ENCODE data around the gene UBE3D. TPM values are rescaled to one million over a fixed set of nuclear protein-coding genes. Genes with fewer than 3 reads are reported as not detected.
"Not testable (repeated sequence)": the region's sequence is repeated elsewhere in the genome, so short reads cannot be mapped to it uniquely, and the experiment has no call there.

Gene UBE3D
- polyA plus RNA-seq, 1 donor (not counting 4 experiments of a cell fraction or from before 2014, with no cell fraction given) = 6.3 TPM

DNA sequence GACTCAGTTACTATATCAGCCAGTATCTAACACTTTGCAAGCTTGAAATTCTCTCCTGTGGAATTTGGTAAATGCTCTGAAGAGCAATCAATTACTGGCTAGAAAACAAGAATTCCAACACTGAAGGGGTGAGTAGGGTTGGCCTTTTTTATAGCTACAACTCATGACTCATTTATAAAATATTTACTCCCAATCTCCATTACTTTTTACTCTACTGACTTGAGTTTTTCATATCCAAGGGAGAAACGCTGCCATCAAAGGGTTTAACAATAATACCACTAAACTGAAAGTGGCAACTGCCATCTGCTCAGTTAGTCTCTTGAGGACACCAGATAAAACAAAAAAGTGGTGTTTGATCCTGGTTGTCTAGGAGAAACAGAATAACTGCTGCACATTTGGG lies 203.1 kb downstream of the UBE3D start:
- FAIRE-seq (no peak), DNase-seq (ENCODE audit: low read depth, low spot score) (no peak)
- Histone ChIP-seq H3K9ac (ENCODE audit: control insufficient read depth, extremely low read depth, insufficient read depth, low read length) (no peak overlapping the region), H4K20me1 (ENCODE audit: control insufficient read depth, extremely low read depth, insufficient read depth, low read length) (no peaks in the 10 kb centered on the region), H3K79me2 (ENCODE audit: control insufficient read depth, insufficient read depth, low read length) (no peaks in the 10 kb centered on the region), H3K36me3 (ENCODE audit: control insufficient read depth in 2 of 2, extremely low read depth in 1 of 2, insufficient read depth in 2 of 2, low read length in 2 of 2) (no peaks in the 10 kb centered on the region), H3K9me1 (ENCODE audit: control insufficient read depth, extremely low read depth, insufficient read depth, low read length) (no peaks in the 10 kb centered on the region), H3K27me3 (ENCODE audit: control insufficient read depth, extremely low read depth, insufficient read depth, low read length) (no peaks in the 10 kb centered on the region), H3K4me2 (ENCODE audit: control insufficient read depth, extremely low read depth, insufficient read depth, low read depth, low read length) (peak overlapping the region; percentile 13), H2AFZ (ENCODE audit: control insufficient read depth, low read length) (no peak overlapping the region), H3K4me3 (ENCODE audit: control insufficient read depth in 2 of 3, extremely low read depth in 1 of 3, insufficient read depth in 2 of 3, low read depth in 1 of 3, low read length in 3 of 3) (no peak overlapping the region), H3K27ac (ENCODE audit: control insufficient read depth, insufficient read depth, low read length) (no peak overlapping the region), H3K4me1 (ENCODE audit: control insufficient read depth, extremely low read depth, insufficient read depth, low read length) (peaks cover 27% of the 10 kb centered on the region), H3K9me3 (ENCODE audit: control insufficient read depth, low read depth, low read length) (no peaks in the 10 kb centered on the region)
- dilution Hi-C loops (cut with MboI; ENCODE audit: extremely low pct_ligation_motif_present, low sequenced_read_pairs) = no loop called here
- TF ChIP-seq EZH2 (IDR thresholded peaks at IDR 0.05; ENCODE audit: low read length) = no peak
- TF ChIP-seq, protein P1, sequence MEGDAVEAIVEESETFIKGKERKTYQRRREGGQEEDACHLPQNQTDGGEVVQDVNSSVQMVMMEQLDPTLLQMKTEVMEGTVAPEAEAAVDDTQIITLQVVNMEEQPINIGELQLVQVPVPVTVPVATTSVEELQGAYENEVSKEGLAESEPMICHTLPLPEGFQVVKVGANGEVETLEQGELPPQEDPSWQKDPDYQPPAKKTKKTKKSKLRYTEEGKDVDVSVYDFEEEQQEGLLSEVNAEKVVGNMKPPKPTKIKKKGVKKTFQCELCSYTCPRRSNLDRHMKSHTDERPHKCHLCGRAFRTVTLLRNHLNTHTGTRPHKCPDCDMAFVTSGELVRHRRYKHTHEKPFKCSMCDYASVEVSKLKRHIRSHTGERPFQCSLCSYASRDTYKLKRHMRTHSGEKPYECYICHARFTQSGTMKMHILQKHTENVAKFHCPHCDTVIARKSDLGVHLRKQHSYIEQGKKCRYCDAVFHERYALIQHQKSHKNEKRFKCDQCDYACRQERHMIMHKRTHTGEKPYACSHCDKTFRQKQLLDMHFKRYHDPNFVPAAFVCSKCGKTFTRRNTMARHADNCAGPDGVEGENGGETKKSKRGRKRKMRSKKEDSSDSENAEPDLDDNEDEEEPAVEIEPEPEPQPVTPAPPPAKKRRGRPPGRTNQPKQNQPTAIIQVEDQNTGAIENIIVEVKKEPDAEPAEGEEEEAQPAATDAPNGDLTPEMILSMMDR (optimal IDR thresholded peaks at IDR 0.05 in 1 of 3, IDR thresholded peaks at IDR 0.05 in 1 of 3, conservative IDR thresholded peaks at IDR 0.05 in 1 of 3; ENCODE audit: extremely low read depth in 1 of 3, insufficient read depth in 2 of 3, low read length in 3 of 3) = no peak

GRCh38 chr6:82861121-82861520 lies 204.5 kb downstream of the UBE3D start:
- Histone ChIP-seq H3K9me3 (ENCODE audit: control insufficient read depth, low read depth, low read length) (no peaks in the 10 kb centered on the region), H3K27me3 (ENCODE audit: control insufficient read depth, extremely low read depth, insufficient read depth, low read length) (no peaks in the 10 kb centered on the region), H3K9me1 (ENCODE audit: control insufficient read depth, extremely low read depth, insufficient read depth, low read length) (no peaks in the 10 kb centered on the region), H3K79me2 (ENCODE audit: control insufficient read depth, insufficient read depth, low read length) (no peaks in the 10 kb centered on the region), H3K27ac (ENCODE audit: control insufficient read depth, insufficient read depth, low read length) (no peak overlapping the region), H3K4me2 (ENCODE audit: control insufficient read depth, extremely low read depth, insufficient read depth, low read depth, low read length) (no peak overlapping the region), H3K4me3 (ENCODE audit: control insufficient read depth in 2 of 3, extremely low read depth in 1 of 3, insufficient read depth in 2 of 3, low read depth in 1 of 3, low read length in 3 of 3) (no peak overlapping the region), H4K20me1 (ENCODE audit: control insufficient read depth, extremely low read depth, insufficient read depth, low read length) (no peaks in the 10 kb centered on the region), H2AFZ (ENCODE audit: control insufficient read depth, low read length) (no peak overlapping the region), H3K4me1 (ENCODE audit: control insufficient read depth, extremely low read depth, insufficient read depth, low read length) (peaks cover 27% of the 10 kb centered on the region), H3K36me3 (ENCODE audit: control insufficient read depth in 2 of 2, extremely low read depth in 1 of 2, insufficient read depth in 2 of 2, low read length in 2 of 2) (no peaks in the 10 kb centered on the region), H3K9ac (ENCODE audit: control insufficient read depth, extremely low read depth, insufficient read depth, low read length) (no peak overlapping the region)
- FAIRE-seq (peak; percentile 76), DNase-seq (ENCODE audit: low read depth, low spot score) (peak; percentile 19)
- TF ChIP-seq EZH2 (IDR thresholded peaks at IDR 0.05; ENCODE audit: low read length) = no peak
- TF ChIP-seq, protein P1 (optimal IDR thresholded peaks at IDR 0.05 in 1 of 3, IDR thresholded peaks at IDR 0.05 in 1 of 3, conservative IDR thresholded peaks at IDR 0.05 in 1 of 3; ENCODE audit: extremely low read depth in 1 of 3, insufficient read depth in 2 of 3, low read length in 3 of 3) = no peak
- dilution Hi-C loops (cut with MboI; ENCODE audit: extremely low pct_ligation_motif_present, low sequenced_read_pairs) = no loop called here

GRCh38 chr6:82856077-82856476 lies 209.6 kb downstream of the UBE3D start:
- dilution Hi-C loops (cut with MboI; ENCODE audit: extremely low pct_ligation_motif_present, low sequenced_read_pairs); H3K4me2 ChIP-seq (ENCODE audit: control insufficient read depth, extremely low read depth, insufficient read depth, low read depth, low read length); H3K79me2 ChIP-seq (ENCODE audit: control insufficient read depth, insufficient read depth, low read length); FAIRE-seq; H3K9me1 ChIP-seq (ENCODE audit: control insufficient read depth, extremely low read depth, insufficient read depth, low read length); H3K36me3 ChIP-seq (ENCODE audit: control insufficient read depth in 2 of 2, extremely low read depth in 1 of 2, insufficient read depth in 2 of 2, low read length in 2 of 2); DNase-seq (ENCODE audit: low read depth, low spot score); H3K27ac ChIP-seq (ENCODE audit: control insufficient read depth, insufficient read depth, low read length); H3K27me3 ChIP-seq (ENCODE audit: control insufficient read depth, extremely low read depth, insufficient read depth, low read length); H4K20me1 ChIP-seq (ENCODE audit: control insufficient read depth, extremely low read depth, insufficient read depth, low read length); H2AFZ ChIP-seq (ENCODE audit: control insufficient read depth, low read length); H3K9me3 ChIP-seq (ENCODE audit: control insufficient read depth, low read depth, low read length); H3K9ac ChIP-seq (ENCODE audit: control insufficient read depth, extremely low read depth, insufficient read depth, low read length); H3K4me3 ChIP-seq (ENCODE audit: control insufficient read depth in 2 of 3, extremely low read depth in 1 of 3, insufficient read depth in 2 of 3, low read depth in 1 of 3, low read length in 3 of 3); H3K4me1 ChIP-seq (ENCODE audit: control insufficient read depth, extremely low read depth, insufficient read depth, low read length): not testable (repeated sequence)

DNA sequence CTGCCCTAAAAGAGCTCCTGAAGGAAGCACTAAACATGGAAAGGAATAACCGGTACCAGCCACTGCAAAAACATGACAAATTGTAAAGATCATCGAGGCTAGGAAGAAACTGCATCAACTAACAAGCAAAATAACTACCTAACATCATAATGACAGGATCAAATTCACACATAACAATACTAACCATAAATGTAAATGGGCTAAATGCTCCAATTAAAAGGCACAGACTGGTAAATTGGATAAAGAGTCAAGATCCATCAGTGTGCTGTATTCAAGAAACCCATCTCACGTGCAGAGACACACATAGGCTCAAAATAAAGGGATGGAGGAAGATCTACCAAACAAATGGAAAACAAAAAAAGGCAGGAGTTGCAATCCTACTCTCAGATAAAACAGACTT lies 212.7 kb downstream of the UBE3D start:
- H3K79me2 ChIP-seq (ENCODE audit: control insufficient read depth, insufficient read depth, low read length); H3K36me3 ChIP-seq (ENCODE audit: control insufficient read depth in 2 of 2, extremely low read depth in 1 of 2, insufficient read depth in 2 of 2, low read length in 2 of 2); H3K4me1 ChIP-seq (ENCODE audit: control insufficient read depth, extremely low read depth, insufficient read depth, low read length); H3K27me3 ChIP-seq (ENCODE audit: control insufficient read depth, extremely low read depth, insufficient read depth, low read length); H3K9ac ChIP-seq (ENCODE audit: control insufficient read depth, extremely low read depth, insufficient read depth, low read length); H3K4me3 ChIP-seq (ENCODE audit: control insufficient read depth in 2 of 3, extremely low read depth in 1 of 3, insufficient read depth in 2 of 3, low read depth in 1 of 3, low read length in 3 of 3); FAIRE-seq; H3K9me1 ChIP-seq (ENCODE audit: control insufficient read depth, extremely low read depth, insufficient read depth, low read length); DNase-seq (ENCODE audit: low read depth, low spot score); H4K20me1 ChIP-seq (ENCODE audit: control insufficient read depth, extremely low read depth, insufficient read depth, low read length); H2AFZ ChIP-seq (ENCODE audit: control insufficient read depth, low read length); H3K9me3 ChIP-seq (ENCODE audit: control insufficient read depth, low read depth, low read length); H3K27ac ChIP-seq (ENCODE audit: control insufficient read depth, insufficient read depth, low read length); H3K4me2 ChIP-seq (ENCODE audit: control insufficient read depth, extremely low read depth, insufficient read depth, low read depth, low read length); dilution Hi-C loops (cut with MboI; ENCODE audit: extremely low pct_ligation_motif_present, low sequenced_read_pairs): not testable (repeated sequence)

Data from keratinocyte (primary cell).